Neural cell (in vitro differentiated cells): ENCODE results near the gene PIAS4.

ENCODE experiments used
- EP300 ChIP-seq: fragments of 450-650 bp; conservative IDR thresholded peaks from 2 replicates; pipeline ENCODE4 v1.6.1; 2014; ENCODE audit warnings: antibody characterized with exemption, mild to moderate bottlenecking, moderate library complexity; ENCODE audit not compliant: poor library complexity, severe bottlenecking
- EZH2 ChIP-seq: fragments of 200-600, 300-800 bp; shearing (Covaris generic), sonication (generic); IDR thresholded peaks from 2 replicates; pipeline ENCODE4 v1.6.1; 2014; ENCODE audit warnings: antibody characterized with exemption, low read length, borderline replicate concordance, mild to moderate bottlenecking; ENCODE audit not compliant: insufficient read depth, poor library complexity, severe bottlenecking
- TF ChIP-seq, protein P1 (sequence below): fragments of 450-650 bp; IDR thresholded peaks from 2 replicates; pipeline ENCODE4 v1.5.1; 2014; ENCODE audit warnings: antibody characterized with exemption, mild to moderate bottlenecking, moderate library complexity; ENCODE audit not compliant: poor library complexity, severe bottlenecking

- TF ChIP-seq EZH2 (no peak), EP300 (no peak)
- TF ChIP-seq, protein P1, sequence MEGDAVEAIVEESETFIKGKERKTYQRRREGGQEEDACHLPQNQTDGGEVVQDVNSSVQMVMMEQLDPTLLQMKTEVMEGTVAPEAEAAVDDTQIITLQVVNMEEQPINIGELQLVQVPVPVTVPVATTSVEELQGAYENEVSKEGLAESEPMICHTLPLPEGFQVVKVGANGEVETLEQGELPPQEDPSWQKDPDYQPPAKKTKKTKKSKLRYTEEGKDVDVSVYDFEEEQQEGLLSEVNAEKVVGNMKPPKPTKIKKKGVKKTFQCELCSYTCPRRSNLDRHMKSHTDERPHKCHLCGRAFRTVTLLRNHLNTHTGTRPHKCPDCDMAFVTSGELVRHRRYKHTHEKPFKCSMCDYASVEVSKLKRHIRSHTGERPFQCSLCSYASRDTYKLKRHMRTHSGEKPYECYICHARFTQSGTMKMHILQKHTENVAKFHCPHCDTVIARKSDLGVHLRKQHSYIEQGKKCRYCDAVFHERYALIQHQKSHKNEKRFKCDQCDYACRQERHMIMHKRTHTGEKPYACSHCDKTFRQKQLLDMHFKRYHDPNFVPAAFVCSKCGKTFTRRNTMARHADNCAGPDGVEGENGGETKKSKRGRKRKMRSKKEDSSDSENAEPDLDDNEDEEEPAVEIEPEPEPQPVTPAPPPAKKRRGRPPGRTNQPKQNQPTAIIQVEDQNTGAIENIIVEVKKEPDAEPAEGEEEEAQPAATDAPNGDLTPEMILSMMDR = no peak
Measured at GRCh38 chr19:3979674-3980352, 27.7 kb upstream of the PIAS4 start.
